Measurements from ENCODE around the gene C1GALT1. TPM values are rescaled to one million over a fixed set of nuclear protein-coding genes. Genes with fewer than 3 reads are reported as not detected.

C1GALT1 gene
- total and polyA plus RNA-seq, 9 of the 15 experiments (the other 6 are each of a cell fraction or from before 2014, with no cell fraction given): 5.0 to 33.2 (median 24.1) TPM

DNA sequence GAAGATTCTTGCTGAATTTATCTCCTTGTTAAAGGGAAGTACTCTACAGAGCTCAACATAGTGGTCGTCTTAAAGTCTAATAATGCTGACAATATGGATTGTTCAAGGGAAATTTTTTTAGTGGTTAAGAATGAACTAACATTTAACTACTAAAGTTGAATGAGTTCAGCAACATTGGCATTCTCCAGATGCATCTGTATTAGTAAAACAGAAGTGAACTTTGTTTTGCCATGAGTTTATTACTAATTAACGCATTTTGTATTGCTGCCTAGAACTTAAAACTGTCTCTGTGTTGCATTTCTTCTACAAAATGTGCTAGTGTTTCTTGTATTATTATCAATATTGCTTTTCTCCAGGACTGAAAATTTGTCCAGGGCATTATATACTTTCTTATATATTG lies 67.5 kb downstream of the C1GALT1 start:
- Histone ChIP-seq H3K4me2 (ENCODE audit: insufficient read depth, low read length) (no peak overlapping the region), H3K9me3 (replicated peaks; ENCODE audit: control insufficient read depth, insufficient read depth, low read depth, low read length) (no peaks in the 10 kb centered on the region), H3K9ac (ENCODE audit: insufficient read depth in 1 of 2, low read depth in 2 of 2, low read length in 2 of 2) (no peak overlapping the region), H3K27ac (ENCODE audit: extremely low read depth, low read depth, low read length) (no peak overlapping the region), H3K27me3 (ENCODE audit: control insufficient read depth in 2 of 2, insufficient read depth in 2 of 2, low read length in 2 of 2) (no peaks in the 10 kb centered on the region), H3K4me1 (replicated peaks in 1 of 2; ENCODE audit: control insufficient read depth in 2 of 2, insufficient read depth in 2 of 2, low read length in 2 of 2) (no peaks in the 10 kb centered on the region), H2AFZ (ENCODE audit: low read depth, low read length) (no peak overlapping the region), H4K20me1 (replicated peaks; ENCODE audit: control insufficient read depth, insufficient read depth, low read length) (no peaks in the 10 kb centered on the region), H3K79me2 (ENCODE audit: control insufficient read depth, insufficient read depth, low read length) (no peaks in the 10 kb centered on the region), H3K9me1 (ENCODE audit: control insufficient read depth, insufficient read depth, low read length) (no peaks in the 10 kb centered on the region), H3K36me3 (ENCODE audit: control insufficient read depth, insufficient read depth, low read length) (peaks cover 3% of the 10 kb centered on the region; the same call in 1 of the 3 replicates), H3K4me3 (no peak overlapping the region)
- 86% methylated on average over 2 of the region's 2 CpGs for WGBS (ENCODE audit: insufficient coverage, low coverage, missing lambda C conversion rate)
- no peak for DNase-seq (ENCODE audit: extremely low read depth in 1 of 4, low spot score in 3 of 4)
- no peak for FAIRE-seq
- in situ Hi-C loops (cut with MboI) (no loop called here), intact Hi-C loops (cut with micrococcal nuclease) (no loop called here)
- no peak for ATAC-seq
- no peak for TF ChIP-seq POLR2A (conservative IDR thresholded peaks at IDR 0.05)
- TF ChIP-seq ZNF444 (CRISPR knock-in tag; IDR thresholded peaks at IDR 0.05): no peak
- no peak for TF ChIP-seq STAT5A (IDR thresholded peaks at IDR 0.05; ENCODE audit: borderline replicate concordance, low read length)
- TF ChIP-seq ZNF316 (IDR thresholded peaks at IDR 0.05): peak; percentile 34; the same call in 1 of the 2 replicates
- no peak for TF ChIP-seq ZFP36 (IDR thresholded peaks at IDR 0.05; ENCODE audit: low read depth, low read length, partially characterized antibody)
- no peak for TF ChIP-seq PRMT5 (CRISPR knock-in tag; IDR thresholded peaks at IDR 0.05)
- no peak for TF ChIP-seq PTRF (tag; IDR thresholded peaks at IDR 0.05)
- no TSS peak for BruUV-seq (replicated peaks)
- ChIA-PET CTCF (ENCODE audit: low intra/inter-chr PET ratio) (no interaction called here), POLR2A (interaction anchor here (0.6 kb wide), 2 partner anchors 15 to 78 kb away, joined by 3 read pairs; no protein-coding TSS in a partner anchor)

DNA sequence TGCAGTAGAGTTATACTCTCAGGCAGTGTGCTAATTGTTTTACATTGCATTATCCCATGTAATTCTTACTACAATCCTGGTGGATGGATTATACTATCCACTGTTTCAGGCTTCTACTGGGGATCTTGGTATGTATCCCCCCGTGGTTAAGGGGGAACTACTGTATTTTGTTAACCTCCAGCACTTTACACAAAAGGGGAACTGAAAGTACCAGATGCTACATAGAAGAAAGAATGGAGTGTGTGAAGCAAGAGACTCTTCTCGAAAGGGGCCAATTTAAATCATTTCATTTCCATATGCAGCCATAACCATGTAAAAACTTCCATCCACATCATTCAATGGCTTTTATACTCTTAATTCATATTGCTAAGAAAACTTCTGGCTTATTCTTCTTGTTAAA lies 69.4 kb downstream of the C1GALT1 start:
- H3K9ac ChIP-seq (ENCODE audit: insufficient read depth in 1 of 2, low read depth in 2 of 2, low read length in 2 of 2): no peak overlapping the region
- no peaks in the 10 kb centered on the region for H4K20me1 ChIP-seq (replicated peaks; ENCODE audit: control insufficient read depth, insufficient read depth, low read length)
- no peak overlapping the region for H3K4me3 ChIP-seq
- no TSS peak for BruUV-seq (replicated peaks)
- WGBS (ENCODE audit: insufficient coverage, low coverage, missing lambda C conversion rate): 62% methylated on average over 2 of the region's 2 CpGs
- DNase-seq (ENCODE audit: extremely low read depth in 1 of 4, low spot score in 3 of 4) (no peak), ATAC-seq (no peak), FAIRE-seq (no peak)
- no peaks in the 10 kb centered on the region for H3K4me1 ChIP-seq (replicated peaks in 1 of 2; ENCODE audit: control insufficient read depth in 2 of 2, insufficient read depth in 2 of 2, low read length in 2 of 2)
- no peaks in the 10 kb centered on the region for H3K9me1 ChIP-seq (ENCODE audit: control insufficient read depth, insufficient read depth, low read length)
- no peak for TF ChIP-seq LEF1 (IDR thresholded peaks at IDR 0.05)
- no peak for TF ChIP-seq BCL6 (CRISPR knock-in tag; IDR thresholded peaks at IDR 0.05)
- no peak for TF ChIP-seq MEIS2 (IDR thresholded peaks at IDR 0.05; ENCODE audit: partially characterized antibody)
- TF ChIP-seq CEBPG (CRISPR knock-in tag; IDR thresholded peaks at IDR 0.05): no peak
- no peak for TF ChIP-seq CEBPG (tag; conservative IDR thresholded peaks at IDR 0.05 in 1 of 2, IDR thresholded peaks at IDR 0.05 in 1 of 2)
- no peaks in the 10 kb centered on the region for H3K79me2 ChIP-seq (ENCODE audit: control insufficient read depth, insufficient read depth, low read length)
- intact Hi-C loops (cut with micrococcal nuclease): no loop called here
- no peak overlapping the region for H2AFZ ChIP-seq (ENCODE audit: low read depth, low read length)
- no peaks in the 10 kb centered on the region for H3K9me3 ChIP-seq (replicated peaks; ENCODE audit: control insufficient read depth, insufficient read depth, low read depth, low read length)
- POLR2A ChIA-PET: no interaction called here
- H3K4me2 ChIP-seq (ENCODE audit: insufficient read depth, low read length): no peak overlapping the region
- in situ Hi-C loops (cut with MboI): no loop called here
- H3K36me3 ChIP-seq (ENCODE audit: control insufficient read depth, insufficient read depth, low read length): 0 out of 3 replicates have a peak, but pooled peaks cover 2% of the 10 kb centered on the region
- H3K27ac ChIP-seq (ENCODE audit: extremely low read depth, low read depth, low read length): no peak overlapping the region
- CTCF ChIA-PET (ENCODE audit: low intra/inter-chr PET ratio): no interaction called here
- no peaks in the 10 kb centered on the region for H3K27me3 ChIP-seq (ENCODE audit: control insufficient read depth in 2 of 2, insufficient read depth in 2 of 2, low read length in 2 of 2)

All from K562 (cell line).